ENCODE results near the gene MATCAP1. TPM values are rescaled to one million over a fixed set of nuclear protein-coding genes. Genes with fewer than 3 reads are reported as not detected.

Gene MATCAP1
- total RNA-seq, 1 experiment from 2014 or later: 40.8 TPM

DNA sequence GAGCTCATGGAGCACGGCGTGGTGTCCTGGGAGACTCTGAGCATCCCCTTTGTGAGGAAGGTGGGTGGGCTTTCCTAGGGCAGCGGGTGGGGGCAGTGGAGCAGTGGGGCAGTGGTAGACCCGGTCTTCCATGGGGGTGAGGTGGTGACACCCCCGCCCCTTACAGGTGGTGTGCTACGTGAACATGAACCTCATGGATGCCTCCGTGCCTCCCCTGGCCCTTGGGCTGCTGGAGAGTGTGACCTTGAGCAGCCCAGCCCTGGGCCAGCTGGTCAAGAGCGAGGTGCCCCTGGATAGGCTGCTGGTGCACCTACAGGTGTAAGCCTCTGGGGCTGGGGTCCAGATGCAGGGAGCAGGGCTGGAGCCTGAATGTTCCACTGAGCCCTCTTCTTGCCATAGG, 16.7 kb upstream of the MATCAP1 start:
- H3K9me3 Mint-ChIP-seq: no peaks in the 10 kb centered on the region
- ATAC-seq (no peak), DNase-seq (ENCODE audit: low spot score) (no peak)
- ChIA-PET CTCF (interaction anchor here (0.6 to 3.9 kb wide), 16 partner anchors 10 to 291 kb away, joined by 3 to 65 read pairs (median 9); partner anchors contain the start of genes B3GNT9, CES3, EXOC3L1 and FHOD1), POLR2A (interaction anchor here (0.7 kb wide), 2 partner anchors 26 to 47 kb away, joined by 3 to 4 read pairs; partner anchors contain the start of genes FHOD1 and TMEM208)
- H3K4me1 Mint-ChIP-seq: peaks cover 9% of the 10 kb centered on the region
- no peak for TF ChIP-seq SP1 (CRISPR knock-in tag; conservative IDR thresholded peaks at IDR 0.05)
- TF ChIP-seq FOXJ3 (CRISPR knock-in tag; IDR thresholded peaks at IDR 0.05; ENCODE audit: borderline replicate concordance): no peak
- no peak for TF ChIP-seq GABPB1 (CRISPR knock-in tag; IDR thresholded peaks at IDR 0.05)
- no peak for TF ChIP-seq ZNF532 (CRISPR knock-in tag; IDR thresholded peaks at IDR 0.05; ENCODE audit: borderline replicate concordance)
- TF ChIP-seq NR3C1 (CRISPR knock-in tag; conservative IDR thresholded peaks at IDR 0.05; ENCODE audit: low read depth): no peak
- no peak for TF ChIP-seq TEAD4 (CRISPR knock-in tag; IDR thresholded peaks at IDR 0.05)
- TF ChIP-seq, protein P1, sequence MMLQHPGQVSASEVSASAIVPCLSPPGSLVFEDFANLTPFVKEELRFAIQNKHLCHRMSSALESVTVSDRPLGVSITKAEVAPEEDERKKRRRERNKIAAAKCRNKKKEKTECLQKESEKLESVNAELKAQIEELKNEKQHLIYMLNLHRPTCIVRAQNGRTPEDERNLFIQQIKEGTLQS (CRISPR knock-in tag; conservative IDR thresholded peaks at IDR 0.05): no peak
- no peak for TF ChIP-seq ZNF138 (CRISPR knock-in tag; conservative IDR thresholded peaks at IDR 0.05)
- TF ChIP-seq RELA (CRISPR knock-in tag; IDR thresholded peaks at IDR 0.05; ENCODE audit: borderline replicate concordance): no peak
- no peak for TF ChIP-seq ZNF512 (CRISPR knock-in tag; IDR thresholded peaks at IDR 0.05; ENCODE audit: borderline replicate concordance)
- no peak for TF ChIP-seq ZNF423 (CRISPR knock-in tag; IDR thresholded peaks at IDR 0.05)
- no peak for TF ChIP-seq EMX1 (CRISPR knock-in tag; IDR thresholded peaks at IDR 0.05)
- no peak for TF ChIP-seq PRDM15 (CRISPR knock-in tag; IDR thresholded peaks at IDR 0.05)
- no peak for TF ChIP-seq CBFB (CRISPR knock-in tag; IDR thresholded peaks at IDR 0.05; ENCODE audit: low read depth)
- TF ChIP-seq, protein P2, sequence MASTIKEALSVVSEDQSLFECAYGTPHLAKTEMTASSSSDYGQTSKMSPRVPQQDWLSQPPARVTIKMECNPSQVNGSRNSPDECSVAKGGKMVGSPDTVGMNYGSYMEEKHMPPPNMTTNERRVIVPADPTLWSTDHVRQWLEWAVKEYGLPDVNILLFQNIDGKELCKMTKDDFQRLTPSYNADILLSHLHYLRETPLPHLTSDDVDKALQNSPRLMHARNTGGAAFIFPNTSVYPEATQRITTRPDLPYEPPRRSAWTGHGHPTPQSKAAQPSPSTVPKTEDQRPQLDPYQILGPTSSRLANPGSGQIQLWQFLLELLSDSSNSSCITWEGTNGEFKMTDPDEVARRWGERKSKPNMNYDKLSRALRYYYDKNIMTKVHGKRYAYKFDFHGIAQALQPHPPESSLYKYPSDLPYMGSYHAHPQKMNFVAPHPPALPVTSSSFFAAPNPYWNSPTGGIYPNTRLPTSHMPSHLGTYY (CRISPR knock-in tag; IDR thresholded peaks at IDR 0.05): no peak
- TF ChIP-seq ZNF263 (CRISPR knock-in tag; IDR thresholded peaks at IDR 0.05; ENCODE audit: low read depth): no peak
- H3K36me3 Mint-ChIP-seq: peaks cover 19% of the 10 kb centered on the region
- H3K27ac Mint-ChIP-seq: no peak overlapping the region
- peak overlapping the region; percentile 83 for H3K4me3 Mint-ChIP-seq
- H3K27me3 Mint-ChIP-seq (ENCODE audit: low read depth): no peaks in the 10 kb centered on the region

All from WTC11 (cell line).